Measurements from ENCODE around the gene GALNT13.

Gene GALNT13

DNA sequence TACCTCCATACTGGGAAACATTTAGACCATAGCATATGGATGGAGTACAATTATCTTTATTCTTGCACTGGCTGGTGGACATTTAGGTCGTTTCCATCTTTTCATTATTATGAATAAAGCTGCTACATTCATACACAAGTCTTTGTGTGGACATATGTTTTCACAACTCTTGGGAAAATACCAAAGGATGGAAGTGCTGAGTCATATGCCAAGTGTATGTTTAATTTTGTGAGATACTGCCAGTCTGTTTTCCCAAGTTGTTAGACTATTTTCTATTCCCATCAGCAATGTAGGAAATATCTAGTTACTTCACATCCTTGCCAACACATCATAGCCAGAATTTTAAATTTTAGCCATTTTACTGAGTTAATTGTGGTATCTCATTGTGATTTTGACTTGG, 91.5 kb downstream of the GALNT13 start:
- no peak for DNase-seq
- no peaks in the 10 kb centered on the region for H3K36me3 ChIP-seq

DNA sequence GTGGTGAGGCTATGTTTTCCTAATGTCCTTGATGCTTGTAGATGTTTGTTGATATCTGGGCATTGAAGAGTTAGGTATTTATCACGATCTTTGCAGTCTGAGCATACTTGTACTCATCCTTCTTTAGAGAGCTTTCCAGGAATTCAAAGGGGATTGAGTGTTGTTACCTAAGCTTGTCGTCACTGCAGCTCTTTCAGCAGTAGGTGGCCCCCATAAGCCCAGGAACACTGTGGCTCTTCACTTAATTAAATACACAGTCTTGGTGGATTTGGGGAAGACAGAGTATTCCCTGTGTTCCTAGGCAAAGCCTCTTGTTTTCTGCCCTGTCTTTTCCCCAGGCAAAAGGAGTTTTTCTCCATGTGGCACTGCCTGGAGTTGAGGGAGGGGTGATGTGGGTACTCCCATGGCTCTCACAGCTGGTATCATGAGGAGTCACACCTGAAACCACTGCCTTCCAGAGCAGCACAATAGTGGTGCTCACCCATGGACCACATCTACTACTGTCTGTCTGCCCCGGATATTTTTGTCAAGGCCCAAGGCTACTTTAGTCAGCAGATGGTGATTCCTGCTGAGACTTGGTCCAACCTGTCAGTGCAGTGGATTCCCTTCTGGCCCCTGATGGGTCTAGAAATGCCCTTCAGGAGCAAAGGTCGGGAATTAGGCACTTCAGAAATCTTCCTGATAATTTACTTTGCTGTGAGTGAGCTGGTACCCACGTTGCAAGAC, 95.7 kb downstream of the GALNT13 start:
- H3K9me3 ChIP-seq = no peaks in the 10 kb centered on the region
- no peak for DNase-seq
- H3K4me1 ChIP-seq = no peaks in the 10 kb centered on the region
- H3K27me3 ChIP-seq = no peaks in the 10 kb centered on the region
- no peak overlapping the region for H3K4me3 ChIP-seq (ENCODE audit: low read depth, low read length)
- TF ChIP-seq, protein P1, sequence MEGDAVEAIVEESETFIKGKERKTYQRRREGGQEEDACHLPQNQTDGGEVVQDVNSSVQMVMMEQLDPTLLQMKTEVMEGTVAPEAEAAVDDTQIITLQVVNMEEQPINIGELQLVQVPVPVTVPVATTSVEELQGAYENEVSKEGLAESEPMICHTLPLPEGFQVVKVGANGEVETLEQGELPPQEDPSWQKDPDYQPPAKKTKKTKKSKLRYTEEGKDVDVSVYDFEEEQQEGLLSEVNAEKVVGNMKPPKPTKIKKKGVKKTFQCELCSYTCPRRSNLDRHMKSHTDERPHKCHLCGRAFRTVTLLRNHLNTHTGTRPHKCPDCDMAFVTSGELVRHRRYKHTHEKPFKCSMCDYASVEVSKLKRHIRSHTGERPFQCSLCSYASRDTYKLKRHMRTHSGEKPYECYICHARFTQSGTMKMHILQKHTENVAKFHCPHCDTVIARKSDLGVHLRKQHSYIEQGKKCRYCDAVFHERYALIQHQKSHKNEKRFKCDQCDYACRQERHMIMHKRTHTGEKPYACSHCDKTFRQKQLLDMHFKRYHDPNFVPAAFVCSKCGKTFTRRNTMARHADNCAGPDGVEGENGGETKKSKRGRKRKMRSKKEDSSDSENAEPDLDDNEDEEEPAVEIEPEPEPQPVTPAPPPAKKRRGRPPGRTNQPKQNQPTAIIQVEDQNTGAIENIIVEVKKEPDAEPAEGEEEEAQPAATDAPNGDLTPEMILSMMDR (IDR thresholded peaks at IDR 0.05; ENCODE audit: low read depth, low read length) = no peak
- H3K36me3 ChIP-seq = no peaks in the 10 kb centered on the region

More for the DNA sequence above, 91.5 kb downstream of the GALNT13 start:
- Histone ChIP-seq H3K27me3 (no peaks in the 10 kb centered on the region), H3K4me3 (ENCODE audit: low read depth, low read length) (no peak overlapping the region), H3K4me1 (no peaks in the 10 kb centered on the region), H3K9me3 (no peaks in the 10 kb centered on the region)
- TF ChIP-seq, protein P1 (IDR thresholded peaks at IDR 0.05; ENCODE audit: low read depth, low read length) = no peak

DNA sequence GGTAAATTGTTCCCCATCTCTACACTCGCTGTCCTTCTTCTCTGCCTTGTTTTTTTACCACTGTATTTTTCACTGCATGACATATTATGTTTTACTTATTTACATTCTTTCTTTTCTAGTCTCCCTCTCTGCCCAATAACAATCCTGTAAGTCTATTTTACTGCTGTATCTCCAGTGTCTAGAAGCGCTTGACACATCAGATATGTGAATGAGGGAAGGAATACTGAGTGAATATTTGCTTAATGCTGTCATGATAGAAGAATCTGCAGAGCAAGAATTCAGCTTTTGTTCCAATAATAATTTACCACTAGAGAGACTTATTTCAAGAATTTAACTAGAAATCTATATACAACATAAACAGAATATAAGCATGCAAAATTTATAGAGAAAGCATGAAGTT, 99.5 kb downstream of the GALNT13 start:
- TF ChIP-seq, protein P1 (IDR thresholded peaks at IDR 0.05; ENCODE audit: low read depth, low read length) = no peak
- no peaks in the 10 kb centered on the region for H3K27me3 ChIP-seq
- H3K4me3 ChIP-seq (ENCODE audit: low read depth, low read length) = no peak overlapping the region
- no peaks in the 10 kb centered on the region for H3K9me3 ChIP-seq
- DNase-seq = no peak
- no peaks in the 10 kb centered on the region for H3K36me3 ChIP-seq
- no peaks in the 10 kb centered on the region for H3K4me1 ChIP-seq

DNA sequence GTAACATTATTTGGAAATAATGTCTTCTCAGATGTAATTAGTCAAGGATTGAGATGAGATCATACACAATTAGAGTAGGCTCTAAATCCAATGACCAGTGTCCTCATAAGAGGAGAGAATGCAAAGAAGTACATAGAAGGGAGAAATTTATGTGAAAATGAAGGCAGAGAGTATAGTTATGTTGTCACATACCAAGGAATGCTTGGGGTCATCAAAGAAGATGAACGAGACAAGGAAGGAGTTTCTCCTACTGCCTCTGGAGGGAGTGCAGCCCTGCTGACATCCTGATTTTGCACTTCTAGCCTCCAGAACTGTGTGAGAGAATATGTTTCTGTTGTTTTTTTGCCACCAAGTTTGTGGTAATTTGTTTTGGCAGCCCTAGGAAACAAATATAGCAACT, 100.1 kb downstream of the GALNT13 start:
- DNase-seq = no peak
- H3K36me3 ChIP-seq = no peaks in the 10 kb centered on the region
- no peaks in the 10 kb centered on the region for H3K4me1 ChIP-seq
- no peaks in the 10 kb centered on the region for H3K27me3 ChIP-seq
- H3K4me3 ChIP-seq (ENCODE audit: low read depth, low read length) = no peak overlapping the region
- TF ChIP-seq, protein P1 (IDR thresholded peaks at IDR 0.05; ENCODE audit: low read depth, low read length) = no peak
- H3K9me3 ChIP-seq = no peaks in the 10 kb centered on the region

DNA sequence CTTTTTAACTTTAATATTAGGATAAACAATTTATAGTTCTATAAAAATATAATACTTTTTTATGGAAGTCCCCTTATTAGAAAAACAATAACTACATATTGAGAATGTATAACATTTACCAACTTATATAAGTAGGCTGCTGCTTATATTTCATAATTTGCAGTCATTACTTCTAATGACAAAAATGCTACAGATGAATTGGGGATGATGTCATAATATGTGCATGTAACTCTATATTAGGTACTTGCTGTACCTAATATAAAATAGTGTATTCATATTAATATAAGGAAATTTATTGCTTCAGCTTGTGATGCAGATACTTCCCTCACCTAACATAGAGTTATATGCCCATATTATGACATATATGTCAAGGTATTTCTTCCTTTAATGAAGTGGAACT, 100.7 kb downstream of the GALNT13 start:
- Histone ChIP-seq H3K9me3 (no peaks in the 10 kb centered on the region), H3K27me3 (no peaks in the 10 kb centered on the region), H3K4me1 (no peaks in the 10 kb centered on the region), H3K4me3 (ENCODE audit: low read depth, low read length) (no peak overlapping the region), H3K36me3 (no peaks in the 10 kb centered on the region)
- no peak for DNase-seq
- TF ChIP-seq, protein P1 (IDR thresholded peaks at IDR 0.05; ENCODE audit: low read depth, low read length) = no peak

DNA sequence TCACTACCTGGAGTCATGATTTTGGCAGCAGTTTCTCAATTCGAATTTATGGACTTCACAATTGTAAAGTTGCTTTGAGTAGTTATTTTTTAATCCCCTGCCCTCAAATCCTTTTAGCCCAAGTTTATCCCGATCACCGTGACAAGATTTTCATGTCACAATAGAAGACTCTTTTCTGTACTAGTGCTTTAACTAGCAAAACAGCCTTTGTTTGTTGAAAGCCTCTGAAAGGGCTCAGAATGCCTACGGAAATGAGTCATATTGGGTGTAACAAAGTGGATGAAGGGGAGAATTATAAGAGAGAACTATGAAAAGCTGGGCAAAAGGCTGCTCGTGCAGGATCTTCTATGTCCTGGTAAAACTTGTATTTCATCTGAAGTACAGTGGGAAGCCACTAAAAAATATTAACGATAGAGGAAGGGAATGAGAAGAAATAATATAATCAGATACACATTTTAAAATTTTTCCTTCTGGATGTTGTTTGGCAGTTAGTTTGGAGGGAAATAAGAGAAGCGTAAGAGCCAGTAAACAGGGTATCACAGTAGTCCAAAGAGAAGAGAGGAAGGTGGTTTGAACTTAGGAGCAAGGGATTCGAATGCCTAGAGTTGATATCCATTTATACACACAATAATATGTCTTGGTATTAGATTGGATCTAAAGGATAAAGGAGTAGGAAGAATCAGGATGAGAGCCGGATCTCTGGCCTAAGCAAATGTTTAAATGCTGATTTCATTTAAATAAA, 114.9 kb downstream of the GALNT13 start:
- H3K4me3 ChIP-seq (ENCODE audit: low read depth, low read length) = no peak overlapping the region
- no peak for DNase-seq
- no peaks in the 10 kb centered on the region for H3K36me3 ChIP-seq
- TF ChIP-seq, protein P1 (IDR thresholded peaks at IDR 0.05; ENCODE audit: low read depth, low read length) = no peak
- H3K4me1 ChIP-seq = no peaks in the 10 kb centered on the region
- no peaks in the 10 kb centered on the region for H3K9me3 ChIP-seq
- no peaks in the 10 kb centered on the region for H3K27me3 ChIP-seq

Data from BE2C (cell line).